Measurements from ENCODE around the gene SLC6A15.
A peak's percentile ranks its signal among the peaks of the same experiment; 100 is the strongest.

SLC6A15 gene
- long read RNA-seq, donor 1: 0 reads
- long read RNA-seq, donor 2: 0 reads
- long read RNA-seq, donor 3: 0 reads
- long read RNA-seq, donor 4: 0 reads
- long read RNA-seq, donor 5: 0 reads
- long read RNA-seq, donor 6: 0 reads
- long read RNA-seq, donor 7: 0 reads
- long read RNA-seq, donor 8: 0 reads

- DNase-seq: peak; percentile 77
Observed at GRCh38 chr12:84912198-84913128, at the start of gene SLC6A15. Gene SLC6A15 (minus strand): TSS chr12:84912799. CDS start chr12:84892120, 20,679 bp downstream.

GRCh38 chr12:84960918-84961317 is 48.3 kb upstream of the SLC6A15 start:
- no peak for DNase-seq

GRCh38 chr12:84955298-84955697 is 42.7 kb upstream of the SLC6A15 start:
- DNase-seq: no peak

- no peak for DNase-seq
Observed at GRCh38 chr12:84954415-84954814, 41.8 kb upstream of the SLC6A15 start.

DNA sequence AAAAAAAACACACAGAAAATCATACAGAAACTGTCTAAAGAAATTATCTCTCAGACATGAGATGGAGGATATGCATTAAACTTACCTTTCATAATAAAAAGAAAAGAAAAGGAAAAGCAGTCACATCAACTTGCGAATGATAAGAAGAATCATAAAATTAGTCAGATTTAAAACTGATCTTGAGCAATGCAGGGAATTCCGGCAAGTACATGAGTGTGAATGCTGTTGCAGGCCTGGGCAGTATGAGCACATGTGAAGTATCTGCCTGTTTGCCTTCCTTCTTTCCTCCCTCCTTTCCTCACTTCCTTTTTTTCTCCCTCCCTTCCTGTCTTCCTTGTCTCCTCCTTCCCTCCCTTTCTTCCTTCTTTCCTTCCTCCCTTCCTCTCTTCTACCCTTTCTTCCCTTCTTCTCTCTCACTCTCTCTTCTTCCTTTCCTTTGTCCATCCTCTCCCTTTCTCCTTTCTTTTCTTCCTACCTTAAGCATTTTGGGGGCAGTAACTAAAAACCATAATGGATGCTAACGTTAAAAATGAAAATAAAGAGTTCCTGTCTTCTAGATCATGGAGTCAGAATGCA is 38.5 kb upstream of the SLC6A15 start:
- DNase-seq: no peak

DNA sequence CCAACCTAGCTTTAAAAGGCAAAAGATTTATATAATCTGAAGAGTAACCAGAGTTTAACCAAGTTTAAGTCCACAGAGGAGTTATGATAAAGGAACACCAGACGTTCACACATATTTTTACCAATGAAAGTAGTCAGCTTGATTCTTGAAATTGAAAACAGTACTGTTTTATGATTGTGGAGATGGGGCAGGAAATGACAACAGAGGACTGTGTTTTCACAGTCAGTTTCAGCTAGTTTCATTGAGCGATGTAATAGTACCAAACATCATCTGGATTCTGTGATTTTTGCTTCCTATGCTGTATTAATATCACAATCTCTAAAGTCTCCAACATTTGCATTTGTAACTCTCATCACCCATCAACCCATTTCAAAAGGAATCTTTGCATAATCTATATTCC is 34.2 kb upstream of the SLC6A15 start:
- no peak for DNase-seq

DNA sequence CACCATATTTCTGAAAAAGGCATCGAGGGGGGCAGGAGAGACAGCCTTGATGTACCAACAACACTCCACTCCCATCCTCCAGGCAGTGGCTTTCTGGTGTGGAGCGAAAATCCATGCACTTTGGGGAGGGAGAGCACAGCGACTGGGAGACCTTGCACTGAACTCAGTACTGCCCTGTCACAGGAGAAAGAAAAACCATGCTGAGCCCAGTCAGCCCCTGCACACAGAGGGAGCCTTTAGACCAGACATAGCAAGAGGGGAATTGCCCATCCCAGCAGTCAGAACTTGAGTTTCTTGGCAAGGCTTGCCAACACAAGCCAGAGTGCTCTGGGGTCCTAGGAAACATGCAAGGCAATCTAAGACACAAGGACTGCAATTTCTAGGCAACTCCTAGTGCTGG is 24.8 kb upstream of the SLC6A15 start:
- DNase-seq: no peak

- no peak for DNase-seq
Observed at GRCh38 chr12:84929501-84929900, 16.9 kb upstream of the SLC6A15 start.

GRCh38 chr12:84924981-84925380 is 12.4 kb upstream of the SLC6A15 start:
- DNase-seq: no peak

DNA sequence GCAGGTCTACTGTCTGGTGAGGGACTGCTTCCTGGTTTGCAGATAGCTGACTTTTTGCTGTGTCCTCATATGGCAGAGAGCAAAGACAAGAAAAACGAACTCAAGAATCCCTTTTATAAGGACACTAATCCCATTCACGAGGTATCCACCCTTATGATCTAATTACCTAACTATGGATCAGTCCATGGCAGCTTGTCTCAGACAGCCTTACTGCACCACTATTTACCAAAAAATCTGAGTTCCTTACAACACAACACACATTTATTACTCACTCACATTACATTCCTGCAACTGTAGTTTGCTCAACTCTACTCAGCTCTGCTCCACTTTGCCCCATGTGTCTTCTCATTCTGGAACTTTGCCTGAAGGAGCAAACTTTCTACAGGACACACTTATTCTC is 10.1 kb upstream of the SLC6A15 start:
- DNase-seq: no peak

- no peak for DNase-seq
Observed at GRCh38 chr12:84920331-84920730, 7.7 kb upstream of the SLC6A15 start.

DNA sequence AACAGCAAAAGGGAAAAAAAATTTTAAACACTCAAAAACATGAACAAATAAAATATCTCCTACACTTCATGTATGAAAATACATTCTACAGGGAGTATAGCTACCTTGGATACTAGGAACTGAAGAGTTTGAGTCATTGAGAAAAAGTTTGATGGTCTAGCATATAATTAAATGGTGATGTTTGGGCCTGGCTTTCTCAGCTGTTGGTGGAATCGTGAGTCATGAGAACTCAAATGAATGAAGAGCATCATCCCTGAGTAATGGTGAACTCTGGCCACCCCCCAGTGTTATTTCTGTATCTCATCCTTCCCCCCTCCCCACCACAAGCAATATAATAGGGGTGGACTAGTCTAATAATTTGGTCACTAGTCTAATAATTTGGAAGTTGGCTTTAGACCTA is 6.7 kb upstream of the SLC6A15 start:
- no peak for DNase-seq

DNA sequence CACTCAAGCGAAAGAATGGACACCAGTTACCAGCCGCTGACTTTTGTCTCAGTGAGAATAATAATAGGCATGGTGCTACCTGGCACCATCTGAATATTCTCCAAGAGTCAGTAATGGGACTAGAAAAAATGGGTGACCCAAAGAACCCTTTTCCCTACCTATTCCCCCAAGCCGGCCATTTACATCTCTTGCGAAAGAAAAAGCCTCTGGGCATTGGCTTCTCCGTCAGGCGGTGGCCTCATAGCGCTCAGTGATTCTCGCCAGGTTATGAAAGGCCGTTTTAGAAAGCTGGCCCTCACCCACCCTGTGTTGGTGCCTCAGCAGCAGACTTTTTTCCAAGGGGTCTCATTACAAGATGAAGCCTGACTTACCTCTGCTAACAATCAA is 523 bp upstream of the SLC6A15 start:
- no peak for DNase-seq

DNA sequence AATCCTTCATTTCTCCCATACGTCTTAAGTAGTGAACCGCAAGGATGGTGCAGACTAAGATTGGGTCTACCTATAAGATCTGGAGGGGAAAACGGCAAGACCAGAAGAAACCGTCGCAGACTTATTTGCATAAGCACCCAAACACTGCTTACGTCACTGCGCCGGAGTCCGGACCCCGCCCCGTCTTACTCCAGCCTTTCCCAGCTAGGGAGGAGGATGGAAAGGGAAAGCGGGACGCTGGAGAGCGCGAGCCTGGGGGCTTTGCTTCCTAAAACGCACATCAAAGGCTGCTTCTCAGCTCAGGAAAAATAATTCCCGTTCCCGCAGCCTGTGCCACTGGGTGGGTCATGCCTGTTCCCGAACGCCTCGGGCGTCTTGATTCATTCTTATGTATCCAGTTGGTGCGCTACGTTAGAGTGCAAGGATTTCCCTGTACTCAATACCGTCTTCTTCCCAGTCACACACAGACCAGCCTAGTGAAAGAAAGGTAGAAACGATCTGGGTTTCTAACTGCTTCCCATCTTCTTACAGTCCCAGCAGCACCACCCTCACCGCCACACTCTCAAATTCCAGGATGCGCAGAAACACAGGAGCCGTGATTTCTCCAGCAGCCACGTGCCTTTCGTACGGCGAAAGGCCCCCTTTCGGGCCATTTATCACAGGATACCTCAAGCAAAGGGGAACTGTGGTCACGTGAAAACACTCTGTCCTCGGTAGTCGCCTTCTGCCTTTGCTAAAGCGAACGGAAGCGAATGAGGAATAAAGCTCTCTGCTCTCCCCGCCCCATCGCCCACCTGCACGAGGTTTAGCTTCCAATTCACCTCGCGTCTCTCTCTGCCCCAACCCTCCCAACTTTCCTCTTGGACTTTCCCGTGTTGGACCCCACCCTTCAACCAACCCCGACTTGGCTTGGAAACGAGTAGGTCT is 1.1 kb downstream of the SLC6A15 start:
- DNase-seq: peak; percentile 67

GRCh38 chr12:84910549-84911241 is 1.9 kb downstream of the SLC6A15 start:
- peak; percentile 55 for DNase-seq

- no peak for DNase-seq
Observed at GRCh38 chr12:84904051-84904450, 8.5 kb downstream of the SLC6A15 start.

- no peak for DNase-seq
Observed at GRCh38 chr12:84891106-84891838, 21.3 kb downstream of the SLC6A15 start.

- no peak for DNase-seq
Observed at GRCh38 chr12:84889818-84890217, 22.8 kb downstream of the SLC6A15 start.

GRCh38 chr12:84888861-84889260 is 23.7 kb downstream of the SLC6A15 start:
- DNase-seq: no peak

DNA sequence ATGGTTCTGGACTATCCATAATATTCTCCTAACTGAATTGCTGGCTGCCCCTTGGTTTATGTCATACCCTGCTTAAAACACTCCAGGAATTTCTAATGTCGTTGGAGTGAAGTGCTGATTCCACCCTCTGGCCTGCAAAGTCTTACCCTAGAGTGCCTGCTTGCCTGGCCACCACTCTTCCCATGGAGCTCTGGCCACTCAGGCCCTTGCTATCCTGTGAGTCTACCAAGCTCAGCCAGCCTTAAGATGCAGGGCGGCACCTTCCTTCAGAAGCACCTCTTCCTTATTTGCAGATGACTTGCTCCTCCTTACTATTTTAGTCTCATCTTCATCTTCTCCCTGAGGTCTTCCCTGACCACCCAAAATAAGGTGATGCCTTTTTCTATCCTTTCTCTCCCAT is 35.3 kb downstream of the SLC6A15 start:
- no peak for DNase-seq

- no peak for DNase-seq
Observed at GRCh38 chr12:84875241-84875640, 37.4 kb downstream of the SLC6A15 start.
